Heart right ventricle (tissue), 16 donors: ENCODE measurements around the gene TBC1D9B. TPM values are rescaled to one million over a fixed set of nuclear protein-coding genes. Genes with fewer than 3 reads are reported as not detected.

Experiments used
- ATAC-seq, 8 donors: fragments of 200-7000 bp; cut with Tn5 transposase; one replicate each; pipeline ENCODE4 v1.9.1; 2020; ENCODE audit warnings: mild to moderate bottlenecking in 8 of 8, moderate library complexity in 8 of 8, moderate number of reproducible peaks in 1 of 8
- DNase-seq, 2 donors: peaks; one replicate each; pipeline ENCODE4 v3.0.0-alpha.2; 2020
- H3K27ac ChIP-seq, 10 donors: fragments of 200-600 bp; sonication (generic) in 2 of 10; one replicate each; pipeline versions ENCODE4 v1.5.0 to v1.8.0; 2020 to 2022; ENCODE audit warnings: mild to moderate bottlenecking in 3 of 10
- H3K27me3 ChIP-seq, 7 donors: fragments of 200-600 bp; one replicate each; pipeline ENCODE4 v1.8.0; 2021 to 2022; ENCODE audit warnings: mild to moderate bottlenecking in 2 of 7
- H3K36me3 ChIP-seq, 9 donors: fragments of 200-600 bp; sonication (generic) in 1 of 9; one replicate each; pipeline versions ENCODE4 v1.5.0 to v1.8.0; 2020 to 2022; ENCODE audit warnings: mild to moderate bottlenecking in 2 of 9
- H3K4me1 ChIP-seq, 9 donors: fragments of 200-600 bp; sonication (generic) in 1 of 9; one replicate each; pipeline versions ENCODE4 v1.5.0 to v1.8.0; 2020 to 2022; ENCODE audit warnings: mild to moderate bottlenecking in 4 of 9
- H3K4me3 ChIP-seq, 10 donors: fragments of 200-600 bp; sonication (generic) in 2 of 10; one replicate each; pipeline versions ENCODE4 v1.5.0 to v1.8.0; 2020 to 2022; ENCODE audit warnings: mild to moderate bottlenecking in 7 of 10, moderate library complexity in 2 of 10
- H3K9me3 ChIP-seq, 11 donors: fragments of 200-600 bp in 10 of 11; sonication (generic) in 2 of 11; one replicate each; pipeline versions ENCODE4 v1.5.0 to v1.8.0; 2013 to 2022; ENCODE audit warnings: mild to moderate bottlenecking in 2 of 11, control low read depth in 1 of 11, moderate library complexity in 1 of 11
- WGBS, 2 donors: extraction: QIAGEN DNeasy Blood & Tissue Kit; methylation state at CpG; one replicate each; pipeline ENCODE4 v1.1.7; 2013; ENCODE audit warnings: inconsistent platforms in 1 of 2; 5-methylcytosine and 5-hydroxymethylcytosine counted together
- intact Hi-C, 10 donors: fragments of 100-400 bp; cut with DNase I; formaldehyde crosslinking; loops; one replicate each; pipeline versions ENCODE4 v1.11.1 to v1.14.2; 2022
- polyA plus RNA-seq, 2 donors: library from polyadenylated mRNA; stranded (reverse); fragments of 200-250 nt; gene quantifications; one replicate each; pipeline ENCODE4 v1.2.3, GENCODE V29; 2013
- total RNA-seq, 10 donors: library from RNA; stranded (reverse); fragmentation: NEBNext Ultra II Directional in 3 of 10; extraction: Animal tissue kit (Norgen Biotek cat#: 25700) in 3 of 10; gene quantifications; one replicate each; pipeline versions ENCODE4 v1.2.1 to v1.2.4, GENCODE V29; 2021 to 2023
- TF ChIP-seq, protein P1 (sequence below), 9 donors: fragments of 200-600 bp; sonication (generic) in 2 of 9; IDR thresholded peaks; one replicate each; pipeline versions ENCODE4 v1.5.0 to v1.8.0; 2021 to 2022; ENCODE audit warnings: antibody characterized with exemption in 9 of 9, mild to moderate bottlenecking in 5 of 9, moderate library complexity in 1 of 9
- donor health status: Arrhythmogenic right ventricular cardiomyopathy.
- donor health status: ischemic (EF 13 %, LVEDD 7.1; RV severe dilation, severe dysfunction).
- donor health status: healthy with polysubstance abuse.
- donor health status: DM: no; HTN: yes; CAD: no.
- donor health status: DM: no; HTN: no; CAD: no.
- donor health status: ischemic (EF 25% LVEDD 6.9; RV normal size, moderate dysfunction).
- donor health status: ischemic (EF 25% LVEDD 5.7; RV mildly dilated, moderate dysfunction).
- donor health status: healthy.
- donor health status: DM: yes; HTN: yes; CAD: no.
- donor health status: Ischemic cardiomyopathy.
- donor health status: ischemic (EF 35%, LVEDD 5.7; RV mildly dilated, moderate dysfunction).
- donor health status: nonischemic (EF 11% LVEDD 7.7; RV severe dilation, severe dysfunction).
- donor health status: DM: yes; HTN: yes; CAD: no.
- donor health status: PGD.
- donor health status: ischemic (EF 29% LVEDD 5.4; RV normal size, mild dysfunction).
- donor health status: nonischemic (EF 23%, LVEDD 6.1; RV moderate dilation, normal function).

The TBC1D9B gene
- total and polyA plus RNA-seq, 12 donors = 26.0 to 52.1 (median 32.3) TPM

DNA sequence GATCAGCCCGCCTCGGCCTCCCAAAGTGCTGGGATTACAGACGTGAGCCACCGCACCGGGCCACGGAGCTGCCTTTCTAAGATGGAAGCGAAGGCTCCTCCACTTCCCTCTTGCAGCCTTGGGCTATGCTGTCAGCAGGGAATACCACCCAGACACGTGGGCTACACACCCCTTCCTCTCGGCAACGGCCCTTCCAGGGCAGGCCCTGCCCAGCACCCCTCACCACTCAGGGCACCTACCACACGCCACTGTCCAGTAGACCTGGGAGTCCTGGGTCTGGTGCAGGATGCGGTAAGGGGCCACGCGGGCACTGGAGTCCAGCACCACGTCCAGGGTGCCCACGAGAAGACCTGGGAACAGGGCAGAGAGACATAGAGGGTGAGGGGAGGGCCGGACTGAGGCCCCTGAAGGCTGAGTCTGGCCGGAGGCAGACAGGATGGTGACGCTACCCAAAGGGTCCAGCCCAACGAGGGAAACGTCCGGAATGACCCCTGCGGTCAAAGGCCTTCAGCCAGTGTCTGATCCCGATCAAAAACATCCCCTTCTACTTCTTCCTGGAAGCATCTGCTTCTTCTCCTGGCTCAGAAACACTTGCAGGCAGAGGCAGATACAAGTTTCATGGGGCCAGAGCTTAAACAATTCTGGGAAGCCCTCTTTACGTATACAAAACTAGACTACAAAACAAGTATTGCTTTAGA lies 3.1 kb downstream of the TBC1D9B start:
- TF ChIP-seq, protein P1, sequence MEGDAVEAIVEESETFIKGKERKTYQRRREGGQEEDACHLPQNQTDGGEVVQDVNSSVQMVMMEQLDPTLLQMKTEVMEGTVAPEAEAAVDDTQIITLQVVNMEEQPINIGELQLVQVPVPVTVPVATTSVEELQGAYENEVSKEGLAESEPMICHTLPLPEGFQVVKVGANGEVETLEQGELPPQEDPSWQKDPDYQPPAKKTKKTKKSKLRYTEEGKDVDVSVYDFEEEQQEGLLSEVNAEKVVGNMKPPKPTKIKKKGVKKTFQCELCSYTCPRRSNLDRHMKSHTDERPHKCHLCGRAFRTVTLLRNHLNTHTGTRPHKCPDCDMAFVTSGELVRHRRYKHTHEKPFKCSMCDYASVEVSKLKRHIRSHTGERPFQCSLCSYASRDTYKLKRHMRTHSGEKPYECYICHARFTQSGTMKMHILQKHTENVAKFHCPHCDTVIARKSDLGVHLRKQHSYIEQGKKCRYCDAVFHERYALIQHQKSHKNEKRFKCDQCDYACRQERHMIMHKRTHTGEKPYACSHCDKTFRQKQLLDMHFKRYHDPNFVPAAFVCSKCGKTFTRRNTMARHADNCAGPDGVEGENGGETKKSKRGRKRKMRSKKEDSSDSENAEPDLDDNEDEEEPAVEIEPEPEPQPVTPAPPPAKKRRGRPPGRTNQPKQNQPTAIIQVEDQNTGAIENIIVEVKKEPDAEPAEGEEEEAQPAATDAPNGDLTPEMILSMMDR (IDR thresholded peaks at IDR 0.05) = no peak
- intact Hi-C loops = loop anchor here in 6 of 10 donors (5.0 to 10.0 kb wide), 9 partner anchors 32 to 240 kb away; partner anchors contain the start of genes MRNIP (in 2 of the 6), RNF130 (in 2 of the 6), MGAT4B (in 1 of the 6) and SQSTM1 (in 1 of the 6)
- Histone ChIP-seq H3K27me3 (no peaks in the 10 kb centered on the region), H3K4me3 (no peak overlapping the region), H3K36me3 (peaks cover 0 to 60% (median 2%) of the 10 kb centered on the region in 9 donors), H3K27ac (no peak overlapping the region), H3K9me3 (no peaks in the 10 kb centered on the region), H3K4me1 (peaks cover 7 to 28% (median 20%) of the 10 kb centered on the region in 9 donors)
- DNase-seq = no peak
- 94% methylated on average over 25 of the region's 25 CpGs for WGBS, 2 donors
- ATAC-seq = no peak

DNA sequence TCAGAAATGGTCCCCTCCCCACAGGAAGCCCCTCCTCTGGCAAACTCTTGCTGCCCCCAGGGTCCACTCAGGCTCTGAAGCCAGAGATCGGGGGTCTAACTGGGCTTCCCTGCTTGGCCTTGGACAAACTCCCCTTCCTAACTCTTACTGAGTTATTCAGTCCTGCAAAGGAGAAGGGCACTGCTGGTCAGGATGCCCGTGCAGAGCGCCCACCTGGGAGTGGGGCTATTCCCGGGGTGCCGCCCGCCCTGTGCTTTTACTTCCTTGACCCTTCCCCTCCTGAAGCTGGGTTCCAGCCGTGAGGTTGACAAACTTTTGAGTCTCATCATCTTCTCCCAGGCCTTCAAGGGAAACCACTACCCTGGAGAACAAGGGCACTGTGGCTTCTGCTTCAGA lies 4.9 kb downstream of the TBC1D9B start:
- Histone ChIP-seq H3K27ac (no peak overlapping the region), H3K4me1 (peaks cover 0 to 19% (median 11%) of the 10 kb centered on the region in 9 donors), H3K36me3 (peaks cover 0 to 78% (median 17%) of the 10 kb centered on the region in 9 donors), H3K4me3 (no peak overlapping the region), H3K27me3 (no peaks in the 10 kb centered on the region), H3K9me3 (no peaks in the 10 kb centered on the region)
- TF ChIP-seq, protein P1 (IDR thresholded peaks at IDR 0.05) = no peak
- DNase-seq (no peak), ATAC-seq (no peak)
- 93 to 95% methylated on average over 7 of the region's 7 CpGs for WGBS, 2 donors
- intact Hi-C loops = loop anchor here in 3 of 10 donors (10.0 kb wide), 3 partner anchors 78 to 238 kb away; partner anchors contain the start of gene SQSTM1 (in 1 of the 3)

DNA sequence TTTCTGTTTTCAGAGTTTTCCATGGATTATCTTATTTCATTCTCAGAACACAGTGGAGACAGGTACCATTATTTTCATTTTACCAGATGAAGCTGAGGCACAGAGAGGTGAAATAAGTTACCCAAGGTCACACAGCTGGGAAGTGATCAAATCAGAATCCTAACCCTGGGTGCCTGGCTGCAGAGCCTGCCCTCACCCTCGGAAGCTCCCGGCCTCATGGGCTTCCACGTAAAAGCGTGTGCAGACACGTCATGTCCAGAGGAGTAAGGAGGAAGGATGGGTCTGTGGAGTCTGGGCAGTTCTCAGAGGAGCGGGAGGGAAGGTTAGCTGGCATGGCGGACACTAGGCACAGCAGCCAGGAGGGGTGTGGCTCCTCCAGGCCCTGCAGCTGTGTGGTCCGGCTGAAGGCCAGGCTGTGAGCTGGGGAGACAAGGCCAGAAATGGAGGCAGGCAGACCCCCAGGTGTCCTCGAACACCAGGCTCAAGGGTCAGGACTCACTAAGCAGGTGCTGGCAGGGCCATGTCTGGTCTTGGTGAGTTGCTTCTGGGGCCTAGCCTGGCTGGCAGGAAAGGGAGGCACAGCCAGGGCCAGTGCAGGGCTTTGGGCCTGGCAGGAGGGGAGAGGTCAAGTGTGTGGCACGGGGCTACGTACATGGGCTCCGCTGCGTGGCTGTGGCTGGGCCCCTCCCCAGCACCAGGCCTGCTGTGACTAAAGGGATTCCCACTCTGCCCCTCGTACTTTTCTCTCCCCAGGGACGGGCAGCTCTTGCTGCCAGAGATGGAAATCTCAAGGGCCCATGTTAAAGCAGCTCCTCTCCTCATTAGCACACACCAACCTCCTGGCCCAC lies 5.6 kb downstream of the TBC1D9B start:
- H3K27ac ChIP-seq = no peak overlapping the region
- no peaks in the 10 kb centered on the region for H3K9me3 ChIP-seq
- DNase-seq (no peak), ATAC-seq (peak in 1 of 8 donors; percentile 8)
- intact Hi-C loops = loop anchor here in 3 of 10 donors (10.0 kb wide), 3 partner anchors 77 to 237 kb away; partner anchors contain the start of gene SQSTM1 (in 1 of the 3)
- 89 to 90% methylated on average over 15 of the region's 15 CpGs for WGBS, 2 donors
- H3K4me3 ChIP-seq = no peak overlapping the region
- no peaks in the 10 kb centered on the region for H3K27me3 ChIP-seq
- TF ChIP-seq, protein P1 (IDR thresholded peaks at IDR 0.05) = no peak
- H3K4me1 ChIP-seq = peaks cover 0 to 19% (median 10%) of the 10 kb centered on the region in 9 donors
- H3K36me3 ChIP-seq = peaks cover 0 to 85% (median 22%) of the 10 kb centered on the region in 9 donors

DNA sequence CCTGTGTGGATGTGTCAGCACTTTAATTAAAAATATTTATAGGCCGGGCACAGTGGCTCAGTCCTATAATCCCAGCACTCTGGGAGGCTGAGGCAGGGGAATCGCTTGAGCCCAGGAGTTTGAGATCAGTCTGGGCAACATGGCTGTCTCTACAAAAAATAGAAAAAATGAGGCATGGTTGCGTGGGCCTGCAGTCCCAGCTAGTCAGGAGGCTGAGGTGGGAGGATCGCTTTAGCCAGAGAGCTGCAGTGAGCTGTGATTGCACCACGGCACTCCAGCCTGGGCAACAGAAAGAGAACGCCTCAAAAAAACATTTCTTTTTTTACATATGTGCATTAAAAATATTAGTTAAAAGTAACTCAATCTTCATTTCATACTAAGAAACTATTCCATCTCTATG lies 6.2 kb downstream of the TBC1D9B start:
- Histone ChIP-seq H3K27ac (no peak overlapping the region), H3K9me3 (no peaks in the 10 kb centered on the region), H3K4me3 (no peak overlapping the region), H3K27me3 (no peaks in the 10 kb centered on the region), H3K36me3 (peaks cover 0 to 91% (median 28%) of the 10 kb centered on the region in 9 donors), H3K4me1 (peaks cover 0 to 12% (median 4%) of the 10 kb centered on the region in 9 donors)
- TF ChIP-seq, protein P1 (IDR thresholded peaks at IDR 0.05) = no peak
- ATAC-seq (no peak), DNase-seq (no peak)
- intact Hi-C loops = loop anchor here in 3 of 10 donors (10.0 kb wide), 3 partner anchors 77 to 237 kb away; partner anchors contain the start of gene SQSTM1 (in 1 of the 3)
- 93% methylated on average over 6 of the region's 6 CpGs for WGBS, 2 donors
